NCI-H526 (cell line): ENCODE results near the gene SIX3.

Experiments used
- DNase-seq, 2 experiments: peaks; one replicate each; lab custom pipeline; 2025; lab: John Stamatoyannopoulos, UW

Gene SIX3

GRCh38 chr2:44942304-44943030, 965 bp downstream of the SIX3 start:
- no peak for DNase-seq

GRCh38 chr2:44943031-44943692, 1.7 kb downstream of the SIX3 start:
- no peak for DNase-seq

GRCh38 chr2:44943693-44944101, 2.2 kb downstream of the SIX3 start:
- no peak for DNase-seq

GRCh38 chr2:44944102-44944951, 2.8 kb downstream of the SIX3 start:
- no peak for DNase-seq

- DNase-seq: no peak
Observed at GRCh38 chr2:44944952-44945612, 3.6 kb downstream of the SIX3 start.

- no peak for DNase-seq
Observed at GRCh38 chr2:44945676-44946371, 4.3 kb downstream of the SIX3 start.

- DNase-seq: no peak
Observed at GRCh38 chr2:44946372-44947027, 5.0 kb downstream of the SIX3 start.

GRCh38 chr2:44947028-44947375, 5.5 kb downstream of the SIX3 start:
- no peak for DNase-seq

GRCh38 chr2:44948565-44949328, 7.2 kb downstream of the SIX3 start:
- DNase-seq: no peak

GRCh38 chr2:44949329-44950151, 8.0 kb downstream of the SIX3 start:
- DNase-seq: peak; percentile 21 to 52

- DNase-seq: no peak
Observed at GRCh38 chr2:44950646-44951045, 9.1 kb downstream of the SIX3 start.

GRCh38 chr2:44951124-44951523, 9.6 kb downstream of the SIX3 start:
- no peak for DNase-seq

GRCh38 chr2:44951714-44952113, 10.2 kb downstream of the SIX3 start:
- DNase-seq: peak in 1 of 2 experiments; percentile 51

- DNase-seq: peak; percentile 53 to 90
Observed at GRCh38 chr2:44952143-44952805, 10.8 kb downstream of the SIX3 start.

- peak in 1 of 2 experiments; percentile 55 for DNase-seq
Observed at GRCh38 chr2:44952806-44953498, 11.4 kb downstream of the SIX3 start.

GRCh38 chr2:44953499-44953883, 12.0 kb downstream of the SIX3 start:
- DNase-seq: no peak

- no peak for DNase-seq
Observed at GRCh38 chr2:44954447-44954888, 13.0 kb downstream of the SIX3 start.
